Thoracic aorta (tissue), 2 donors: Measurements from ENCODE around the gene PPP6R2. TPM values are rescaled to one million over a fixed set of nuclear protein-coding genes. Genes with fewer than 3 reads are reported as not detected.
"Not testable (repeated sequence)": the region's sequence is repeated elsewhere in the genome, so short reads cannot be mapped to it uniquely, and the experiment has no call there.

ENCODE experiments used
- ATAC-seq: fragments of 150-250 bp; one replicate; pipeline ENCODE4 v1.8.0; 2017; ENCODE audit warnings: low read depth; ENCODE audit not compliant: insufficient number of reproducible peaks, low FRiP score
- DNase-seq: peaks from one replicate; pipeline ENCODE4 v3.0.0-alpha.2; 2020; ENCODE audit warnings: low spot score
- H3K27ac ChIP-seq, 2 donors: fragments of 200-600 bp; sonication (generic); 1 replicate in 1 of 2; 2 replicates in 1 of 2; pipeline ENCODE4 v1.5.1; 2016; ENCODE audit warnings: mild to moderate bottlenecking in 2 of 2, moderate library complexity in 2 of 2
- H3K27me3 ChIP-seq: fragments of 200-600 bp; sonication (generic); replicated peaks from 2 replicates; pipeline ENCODE4 v1.6.0; 2016; ENCODE audit warnings: mild to moderate bottlenecking; ENCODE audit not compliant: insufficient read depth
- H3K36me3 ChIP-seq: fragments of 200-600 bp; sonication (generic); one replicate; pipeline ENCODE4 v1.5.1; 2016
- H3K4me1 ChIP-seq, 2 donors: fragments of 200-600 bp; sonication (generic); 1 replicate in 1 of 2; 2 replicates in 1 of 2; pipeline versions ENCODE4 v1.5.1 to v1.6.0; 2016; ENCODE audit warnings: low read depth in 2 of 2, mild to moderate bottlenecking in 1 of 2; ENCODE audit not compliant: control insufficient read depth in 1 of 2
- H3K4me3 ChIP-seq: fragments of 200-600 bp; sonication (generic); 2 replicates; pipeline ENCODE4 v1.5.1; 2016; ENCODE audit warnings: mild to moderate bottlenecking
- H3K9me3 ChIP-seq: fragments of 200-600 bp; sonication (generic); 2 replicates; pipeline ENCODE4 v1.5.1; 2016
- total RNA-seq, 2 donors: library from RNA; depleted of rRNA; stranded (reverse); fragments of >200 nt; gene quantifications; one replicate each; pipeline versions ENCODE4 v1.1.0 to v1.2.3, GENCODE V29; 2016
- TF ChIP-seq, protein P1 (sequence below): fragments of 200-600 bp; sonication (generic); IDR thresholded peaks from one replicate; pipeline ENCODE4 v1.5.1; 2019; ENCODE audit warnings: antibody characterized with exemption

The PPP6R2 gene
- total RNA-seq, 2 donors from 2014 or later, result 61.2 to 73.6 TPM

DNA sequence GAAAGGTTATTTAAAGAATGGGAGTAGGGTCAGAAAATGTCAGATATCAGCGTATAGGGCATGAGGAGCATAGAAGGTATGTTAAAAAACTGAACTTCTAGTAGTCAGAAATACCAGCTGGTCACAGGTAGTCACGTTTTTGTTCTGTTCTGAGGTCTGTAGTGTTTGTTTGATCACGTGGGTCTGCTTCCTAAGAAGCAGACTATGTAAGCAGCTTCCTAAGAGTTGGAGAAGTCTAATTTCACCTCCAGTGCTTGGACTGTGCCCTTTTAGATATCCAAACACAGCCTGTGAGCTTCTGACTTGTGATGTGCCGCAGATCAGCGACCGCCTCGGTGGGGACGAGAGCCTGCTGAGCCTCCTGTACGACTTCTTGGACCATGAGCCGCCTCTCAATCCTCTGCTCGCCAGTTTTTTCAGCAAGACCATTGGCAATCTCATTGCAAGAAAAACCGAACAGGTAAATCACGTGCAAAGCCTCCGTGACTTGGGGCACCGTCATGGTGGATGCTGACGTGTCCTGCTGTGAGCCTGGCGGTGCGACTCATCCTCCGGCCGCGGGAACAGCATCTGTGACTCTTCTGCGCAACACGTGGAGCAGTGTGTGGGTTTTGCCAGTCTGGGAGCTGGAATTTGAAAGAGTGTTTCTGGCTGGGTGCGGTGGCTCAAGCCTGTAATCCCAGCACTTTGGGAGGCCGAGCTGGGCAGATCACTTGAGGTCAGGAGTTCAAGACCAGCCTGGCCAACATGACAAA is 63.5 kb downstream of the PPP6R2 start:
- peaks cover 14% of the 10 kb centered on the region for H3K36me3 ChIP-seq

DNA sequence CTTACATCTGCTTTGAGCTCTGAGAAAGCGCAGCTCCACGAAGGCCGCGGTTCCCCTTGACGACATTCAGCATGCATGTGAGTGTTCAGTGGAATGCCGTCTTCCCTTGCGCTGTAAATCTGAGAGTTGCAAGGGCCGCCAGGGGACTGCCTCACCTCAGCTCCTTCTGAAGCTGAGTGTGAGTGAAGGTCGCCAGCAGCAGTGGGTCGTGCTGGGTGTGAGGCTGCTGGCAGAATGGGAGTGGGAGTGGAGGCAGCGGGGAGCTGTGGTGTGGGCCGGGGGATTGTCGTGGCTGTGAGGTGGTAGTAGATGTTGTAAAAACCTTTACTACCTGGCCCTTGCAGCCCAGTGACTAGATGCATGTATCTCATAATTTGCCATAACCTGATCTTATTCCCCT is 65.2 kb downstream of the PPP6R2 start:
- H3K4me1 ChIP-seq, result peaks cover 3 to 8% of the 10 kb centered on the region in 2 donors
- ATAC-seq, result no peak
- H3K4me3 ChIP-seq, result no peak overlapping the region
- peaks cover 14% of the 10 kb centered on the region for H3K36me3 ChIP-seq
- no peaks in the 10 kb centered on the region for H3K27me3 ChIP-seq
- TF ChIP-seq, protein P1, sequence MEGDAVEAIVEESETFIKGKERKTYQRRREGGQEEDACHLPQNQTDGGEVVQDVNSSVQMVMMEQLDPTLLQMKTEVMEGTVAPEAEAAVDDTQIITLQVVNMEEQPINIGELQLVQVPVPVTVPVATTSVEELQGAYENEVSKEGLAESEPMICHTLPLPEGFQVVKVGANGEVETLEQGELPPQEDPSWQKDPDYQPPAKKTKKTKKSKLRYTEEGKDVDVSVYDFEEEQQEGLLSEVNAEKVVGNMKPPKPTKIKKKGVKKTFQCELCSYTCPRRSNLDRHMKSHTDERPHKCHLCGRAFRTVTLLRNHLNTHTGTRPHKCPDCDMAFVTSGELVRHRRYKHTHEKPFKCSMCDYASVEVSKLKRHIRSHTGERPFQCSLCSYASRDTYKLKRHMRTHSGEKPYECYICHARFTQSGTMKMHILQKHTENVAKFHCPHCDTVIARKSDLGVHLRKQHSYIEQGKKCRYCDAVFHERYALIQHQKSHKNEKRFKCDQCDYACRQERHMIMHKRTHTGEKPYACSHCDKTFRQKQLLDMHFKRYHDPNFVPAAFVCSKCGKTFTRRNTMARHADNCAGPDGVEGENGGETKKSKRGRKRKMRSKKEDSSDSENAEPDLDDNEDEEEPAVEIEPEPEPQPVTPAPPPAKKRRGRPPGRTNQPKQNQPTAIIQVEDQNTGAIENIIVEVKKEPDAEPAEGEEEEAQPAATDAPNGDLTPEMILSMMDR, result no peak
- DNase-seq, result no peak
- H3K9me3 ChIP-seq, result no peaks in the 10 kb centered on the region
- H3K27ac ChIP-seq, result no peak overlapping the region

More for the DNA sequence above, 63.5 kb downstream of the PPP6R2 start:
- Histone ChIP-seq H3K4me1 (peaks cover 0 to 1% of the 10 kb centered on the region in 2 donors), H3K27me3 (no peaks in the 10 kb centered on the region), H3K9me3 (no peaks in the 10 kb centered on the region), H3K27ac (no peak overlapping the region), H3K4me3 (no peak overlapping the region)
- no peak for DNase-seq
- ATAC-seq, result no peak
- TF ChIP-seq, protein P1, result no peak

DNA sequence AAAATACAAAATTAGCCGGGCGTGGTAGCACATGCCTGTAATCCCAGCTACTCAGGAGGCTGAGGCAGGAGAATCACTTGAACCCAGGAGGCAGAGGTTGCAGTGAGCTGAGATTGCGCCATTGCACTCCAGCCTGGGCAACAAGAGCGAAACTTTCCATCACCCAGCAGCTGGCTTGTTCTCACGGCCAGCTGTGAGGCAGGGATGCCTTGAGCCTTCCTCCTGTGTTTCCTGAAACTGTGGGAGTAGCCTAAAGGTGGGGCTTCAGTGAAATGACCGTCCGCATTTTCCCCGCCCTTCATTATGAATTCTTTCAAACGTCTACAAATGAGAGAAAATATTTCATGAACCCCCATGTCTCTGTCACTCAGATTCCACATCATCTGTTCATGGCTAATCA is 65.8 kb downstream of the PPP6R2 start:
- peaks cover 19% of the 10 kb centered on the region for H3K36me3 ChIP-seq
- not testable (repeated sequence) for H3K4me3 ChIP-seq, H3K9me3 ChIP-seq, H3K27me3 ChIP-seq, H3K27ac ChIP-seq, DNase-seq, H3K4me1 ChIP-seq, ATAC-seq

DNA sequence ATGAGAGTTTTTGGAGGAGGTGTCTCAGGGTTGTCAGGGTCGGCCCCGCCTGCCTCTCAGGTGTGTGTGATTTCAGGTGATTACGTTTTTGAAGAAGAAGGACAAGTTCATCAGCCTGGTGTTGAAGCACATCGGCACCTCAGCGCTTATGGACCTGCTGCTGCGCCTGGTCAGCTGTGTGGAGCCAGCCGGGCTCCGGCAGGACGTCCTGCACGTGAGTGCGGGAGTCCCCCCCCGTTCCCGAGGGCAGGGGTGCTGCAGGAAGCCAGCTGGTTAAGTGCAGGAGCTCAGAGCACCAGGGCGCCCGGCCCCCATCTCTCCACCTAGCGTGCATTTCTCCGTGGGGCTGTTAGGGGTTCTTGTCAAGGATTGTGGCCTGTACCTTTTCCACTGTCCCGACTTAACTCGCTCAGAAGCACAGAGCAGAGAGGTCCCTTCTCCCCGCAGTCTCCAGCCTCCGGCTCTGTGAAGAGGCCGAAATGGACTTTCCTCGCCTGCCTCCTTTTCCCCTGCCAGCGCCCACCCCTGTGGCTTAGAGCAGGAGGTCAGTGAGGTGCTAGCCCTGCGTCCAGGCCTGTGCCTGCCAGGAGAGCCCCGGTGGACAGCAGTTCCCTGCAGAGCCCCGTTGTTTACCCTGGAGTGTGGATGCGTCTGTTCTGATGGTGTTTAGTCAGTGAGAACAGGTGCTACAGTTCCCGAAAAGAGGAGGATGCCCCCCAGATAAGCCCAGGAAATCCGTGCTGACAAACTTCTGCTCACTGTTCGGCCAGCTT is 71.5 kb downstream of the PPP6R2 start:
- DNase-seq (no peak), ATAC-seq (no peak)
- H3K36me3 ChIP-seq, result peaks cover 58% of the 10 kb centered on the region

DNA sequence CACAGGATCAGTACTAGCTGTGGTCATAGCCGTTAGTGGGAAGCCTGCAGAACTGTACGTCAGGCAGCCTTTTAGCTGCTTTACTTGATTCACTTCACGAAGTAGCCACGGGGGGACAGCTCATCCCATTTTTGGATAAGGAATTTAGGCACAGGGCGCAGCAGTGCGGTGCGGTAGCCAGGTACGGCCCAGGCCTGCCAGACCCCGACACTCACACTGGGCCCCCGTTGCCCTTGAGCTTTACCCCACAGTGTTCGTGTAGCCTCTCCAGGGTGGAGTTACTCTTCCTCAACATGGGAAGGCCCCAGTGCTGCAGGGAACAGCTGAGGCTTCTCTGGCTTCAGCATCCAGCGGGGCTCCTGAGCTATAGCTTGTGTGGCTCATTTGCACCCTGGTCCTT is 72.3 kb downstream of the PPP6R2 start:
- H3K36me3 ChIP-seq, result peaks cover 65% of the 10 kb centered on the region
- peaks cover 3 to 8% of the 10 kb centered on the region in 2 donors for H3K4me1 ChIP-seq
- DNase-seq, result no peak
- no peaks in the 10 kb centered on the region for H3K27me3 ChIP-seq
- TF ChIP-seq, protein P1, result no peak
- ATAC-seq, result no peak
- H3K27ac ChIP-seq, result no peak overlapping the region
- H3K4me3 ChIP-seq, result no peak overlapping the region
- no peaks in the 10 kb centered on the region for H3K9me3 ChIP-seq

More for the DNA sequence above, 71.5 kb downstream of the PPP6R2 start:
- Histone ChIP-seq H3K9me3 (no peaks in the 10 kb centered on the region), H3K4me1 (peaks cover 3 to 8% of the 10 kb centered on the region in 2 donors), H3K27me3 (no peaks in the 10 kb centered on the region), H3K27ac (no peak overlapping the region), H3K4me3 (no peak overlapping the region)
- TF ChIP-seq, protein P1, result no peak
